ENCODE data around the gene CST7. TPM values are rescaled to one million over a fixed set of nuclear protein-coding genes. Genes with fewer than 3 reads are reported as not detected.

Gene CST7
- total RNA-seq, 1 experiment from 2014 or later = not detected

DNA sequence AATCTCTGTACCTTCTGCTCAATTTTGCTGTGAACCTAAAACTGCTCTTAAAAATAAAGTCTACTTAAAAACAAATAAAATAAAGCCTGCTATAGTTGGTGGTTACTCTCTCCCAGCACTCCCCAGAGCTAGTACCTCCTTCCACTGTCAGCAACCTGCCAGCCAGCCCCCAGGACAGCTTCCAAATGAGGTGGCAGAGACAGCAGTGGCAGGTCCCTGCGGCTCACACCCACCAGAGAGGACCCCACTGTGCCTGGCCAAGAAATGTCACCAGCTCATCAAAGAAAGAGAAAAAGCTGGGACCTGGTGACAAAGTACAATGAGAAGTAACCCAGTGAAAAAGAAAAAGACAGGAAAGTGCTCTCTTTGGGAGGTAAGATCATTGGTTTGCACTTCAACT is 28.3 kb downstream of the CST7 start:
- H3K4me3 ChIP-seq (ENCODE audit: insufficient read depth, low read depth, low read length) = no peak overlapping the region
- DNase-seq = no peak
- H3K27me3 ChIP-seq (ENCODE audit: control insufficient read depth, insufficient read depth, low read length) = no peaks in the 10 kb centered on the region
- H3K36me3 ChIP-seq (replicated peaks; ENCODE audit: control insufficient read depth, insufficient read depth, low read length) = peaks cover 7% of the 10 kb centered on the region

DNA sequence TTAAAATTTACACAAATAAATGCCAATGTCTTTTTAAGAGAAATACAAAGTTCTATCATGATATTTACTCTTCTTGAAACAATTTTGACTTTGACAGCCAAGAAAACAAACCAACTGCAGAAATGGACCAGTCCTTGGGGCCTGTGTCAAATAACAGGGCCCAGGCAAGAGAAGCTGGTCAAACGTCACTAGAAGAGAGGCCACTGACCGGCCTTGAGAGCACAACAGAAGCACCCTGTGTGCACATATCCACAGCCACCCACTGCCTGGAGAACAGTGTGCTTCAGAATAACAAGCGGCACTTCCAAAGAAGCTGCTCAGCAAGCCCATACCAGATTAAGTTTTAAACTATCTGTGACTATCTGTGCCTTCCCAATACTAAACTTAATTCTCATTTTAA is 28.7 kb downstream of the CST7 start:
- Histone ChIP-seq H3K36me3 (replicated peaks; ENCODE audit: control insufficient read depth, insufficient read depth, low read length) (peaks cover 4% of the 10 kb centered on the region), H3K27me3 (ENCODE audit: control insufficient read depth, insufficient read depth, low read length) (no peaks in the 10 kb centered on the region), H3K4me3 (ENCODE audit: insufficient read depth, low read depth, low read length) (no peak overlapping the region)
- DNase-seq = no peak

DNA sequence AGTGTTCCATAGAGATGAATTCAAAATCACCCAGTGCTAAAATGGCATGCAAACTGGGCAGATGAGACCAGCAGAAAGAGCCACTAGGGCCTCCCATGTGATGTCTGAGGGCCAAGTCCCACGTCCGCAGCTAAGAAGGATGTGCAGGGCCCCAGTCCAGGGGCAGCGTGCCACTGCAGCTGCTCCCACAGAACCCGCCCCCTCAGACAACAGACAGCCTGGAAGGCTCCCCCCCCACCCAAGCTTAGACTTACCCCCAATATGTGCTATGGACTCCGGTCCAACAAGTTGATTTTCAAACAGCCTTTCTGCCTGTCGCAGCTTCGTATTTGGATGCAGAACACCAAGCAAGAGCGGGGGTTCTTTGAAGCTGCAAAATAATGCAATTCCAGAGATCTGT is 29.4 kb downstream of the CST7 start:
- no peak overlapping the region for H3K4me3 ChIP-seq (ENCODE audit: insufficient read depth, low read depth, low read length)
- peaks cover 4% of the 10 kb centered on the region for H3K36me3 ChIP-seq (replicated peaks; ENCODE audit: control insufficient read depth, insufficient read depth, low read length)
- no peak for DNase-seq
- H3K27me3 ChIP-seq (ENCODE audit: control insufficient read depth, insufficient read depth, low read length) = no peaks in the 10 kb centered on the region

DNA sequence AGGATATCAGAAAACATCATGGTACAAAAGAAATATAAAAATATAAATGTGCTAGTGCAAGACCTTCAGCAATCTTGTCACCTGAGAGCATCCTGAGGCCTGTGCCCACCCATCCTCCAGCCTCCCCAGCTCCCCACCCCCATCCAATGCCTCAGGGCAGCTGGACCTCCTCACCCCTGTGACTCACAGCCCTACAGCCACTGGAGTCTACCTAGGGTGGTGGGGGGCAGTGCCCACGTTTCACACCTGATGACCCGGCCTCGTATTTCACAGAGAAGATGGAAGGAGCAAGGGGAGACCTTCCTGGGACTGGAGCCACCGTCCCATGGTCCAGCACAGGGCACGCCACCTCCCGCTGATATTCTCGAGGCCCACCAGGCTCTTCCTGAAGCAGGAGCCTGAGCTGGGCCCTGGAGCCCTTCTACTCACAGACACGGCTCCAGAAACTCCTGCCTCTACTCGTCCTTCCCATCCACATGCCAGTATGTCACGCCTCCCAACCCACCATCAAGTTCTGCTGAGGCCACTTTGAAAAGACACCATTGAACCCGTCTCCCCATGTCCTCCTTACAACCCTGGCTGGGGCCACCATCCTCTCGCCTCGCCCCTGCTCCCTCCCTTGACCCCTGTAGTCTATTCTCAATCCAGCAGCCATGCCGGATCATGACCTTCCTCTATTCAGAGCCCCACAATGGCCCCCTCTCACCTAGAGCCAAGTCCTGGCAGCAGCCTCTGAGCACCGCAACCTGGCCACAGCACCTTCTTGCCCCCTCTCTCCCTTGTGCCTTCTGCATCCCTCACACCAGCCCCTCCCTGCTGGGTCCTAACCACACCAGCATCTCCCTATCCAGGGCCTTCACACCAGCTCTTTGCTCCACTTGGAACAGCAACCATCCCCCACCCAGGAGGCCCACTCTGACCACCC is 30.2 kb downstream of the CST7 start:
- Histone ChIP-seq H3K36me3 (replicated peaks; ENCODE audit: control insufficient read depth, insufficient read depth, low read length) (peaks cover 4% of the 10 kb centered on the region), H3K4me3 (ENCODE audit: insufficient read depth, low read depth, low read length) (no peak overlapping the region), H3K27me3 (ENCODE audit: control insufficient read depth, insufficient read depth, low read length) (no peaks in the 10 kb centered on the region)
- no peak for DNase-seq

DNA sequence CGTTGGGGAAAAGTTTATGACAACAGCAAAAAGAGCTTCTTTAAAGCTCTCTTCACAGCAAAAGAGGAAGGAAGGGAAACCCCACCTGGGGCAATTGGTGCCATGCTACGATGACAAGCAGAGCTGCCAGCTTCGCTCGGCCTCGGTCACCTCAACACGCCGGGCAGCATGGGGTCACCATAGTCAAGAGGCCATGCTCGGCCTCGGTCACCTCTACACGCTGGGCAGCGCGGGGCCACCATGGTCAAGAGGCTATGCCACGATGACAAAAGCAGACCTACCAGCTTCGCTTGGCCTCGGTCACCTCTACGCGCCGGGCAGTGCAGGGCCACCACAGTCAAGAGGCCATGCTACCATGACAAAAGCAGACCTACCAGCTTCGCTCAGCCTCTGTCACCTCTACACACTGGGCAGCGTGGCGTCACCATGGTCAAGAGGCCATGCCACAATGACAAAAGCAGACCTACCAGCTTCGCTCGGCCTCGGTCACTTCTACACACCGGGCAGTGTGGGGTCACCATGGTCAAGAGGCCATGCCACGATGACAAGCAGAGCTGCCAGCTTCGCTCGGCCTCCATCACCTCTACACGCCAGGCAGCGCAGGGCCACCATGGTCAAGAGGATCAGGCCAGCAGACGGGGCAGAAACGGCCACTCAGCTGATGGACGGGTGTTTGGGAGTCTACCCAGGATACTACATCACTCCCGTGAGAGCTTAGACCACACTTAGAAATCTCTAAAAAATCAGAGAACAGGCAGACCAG is 31.4 kb downstream of the CST7 start:
- Histone ChIP-seq H3K4me3 (ENCODE audit: insufficient read depth, low read depth, low read length) (no peak overlapping the region), H3K36me3 (replicated peaks; ENCODE audit: control insufficient read depth, insufficient read depth, low read length) (peaks cover 4% of the 10 kb centered on the region), H3K27me3 (ENCODE audit: control insufficient read depth, insufficient read depth, low read length) (no peaks in the 10 kb centered on the region)
- no peak for DNase-seq

DNA sequence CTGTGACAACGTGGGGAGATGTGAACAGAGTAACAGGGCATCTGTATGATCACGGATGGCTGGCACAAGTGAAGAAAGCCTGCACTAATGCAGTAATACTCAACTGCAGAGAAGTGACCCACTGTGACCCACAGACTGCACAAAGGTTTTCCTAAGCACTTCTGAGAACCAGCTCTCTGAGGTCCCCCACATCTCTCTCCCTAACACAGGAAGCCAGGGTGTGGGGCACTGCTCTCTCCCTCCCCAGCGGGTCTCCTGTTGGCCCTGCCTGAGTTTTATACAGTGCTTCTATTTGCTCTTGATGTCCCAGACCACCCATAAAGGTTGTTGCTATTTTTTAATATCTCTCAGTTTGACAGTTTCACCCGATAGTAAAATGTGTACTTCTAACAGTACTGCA is 32.2 kb downstream of the CST7 start:
- no peak overlapping the region for H3K4me3 ChIP-seq (ENCODE audit: insufficient read depth, low read depth, low read length)
- H3K27me3 ChIP-seq (ENCODE audit: control insufficient read depth, insufficient read depth, low read length) = no peaks in the 10 kb centered on the region
- no peak for DNase-seq
- peaks cover 4% of the 10 kb centered on the region for H3K36me3 ChIP-seq (replicated peaks; ENCODE audit: control insufficient read depth, insufficient read depth, low read length)

DNA sequence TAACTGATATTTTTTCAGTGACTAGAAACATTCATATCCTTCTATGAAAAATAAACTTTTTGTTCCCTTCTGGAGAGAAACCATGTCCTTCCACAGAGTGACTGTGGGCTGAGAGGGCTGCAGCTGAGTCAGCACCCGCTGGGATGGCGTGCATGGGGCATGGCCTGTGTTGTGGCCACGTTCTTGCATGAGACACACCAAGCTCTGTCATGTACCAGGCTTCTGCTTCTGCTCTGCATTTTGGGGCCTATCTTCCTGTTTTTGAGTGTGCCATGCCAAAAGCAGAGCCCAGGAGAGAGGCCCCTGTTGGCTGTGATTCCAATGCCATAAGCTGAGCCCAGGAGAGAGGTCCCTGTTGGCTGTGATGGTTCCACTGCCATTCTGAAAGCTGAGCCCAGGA is 32.7 kb downstream of the CST7 start:
- Histone ChIP-seq H3K4me3 (ENCODE audit: insufficient read depth, low read depth, low read length) (no peak overlapping the region), H3K36me3 (replicated peaks; ENCODE audit: control insufficient read depth, insufficient read depth, low read length) (peaks cover 4% of the 10 kb centered on the region), H3K27me3 (ENCODE audit: control insufficient read depth, insufficient read depth, low read length) (no peaks in the 10 kb centered on the region)
- no peak for DNase-seq

DNA sequence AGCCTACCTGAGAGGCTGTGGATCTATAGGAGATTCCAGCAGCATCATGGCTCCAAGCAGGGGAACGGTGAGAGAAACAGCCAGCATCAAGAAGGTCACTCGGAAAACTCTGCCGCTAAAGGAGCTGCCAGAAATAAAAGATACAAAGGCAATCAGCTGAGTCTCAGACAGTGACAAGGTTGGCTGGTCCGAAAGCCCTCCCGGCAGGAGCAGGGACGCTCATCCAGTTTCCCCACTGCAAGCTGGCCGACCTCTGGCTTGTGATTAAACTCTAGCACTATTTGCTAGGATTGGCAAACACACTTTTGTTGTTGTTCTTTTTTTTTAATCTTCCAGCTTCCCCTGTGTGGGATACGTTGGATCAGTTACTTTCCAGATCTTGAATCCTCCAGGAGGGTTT is 34.8 kb downstream of the CST7 start:
- no peak for DNase-seq
- H3K36me3 ChIP-seq (replicated peaks; ENCODE audit: control insufficient read depth, insufficient read depth, low read length) = peaks cover 2% of the 10 kb centered on the region
- no peak overlapping the region for H3K4me3 ChIP-seq (ENCODE audit: insufficient read depth, low read depth, low read length)
- no peaks in the 10 kb centered on the region for H3K27me3 ChIP-seq (ENCODE audit: control insufficient read depth, insufficient read depth, low read length)

DNA sequence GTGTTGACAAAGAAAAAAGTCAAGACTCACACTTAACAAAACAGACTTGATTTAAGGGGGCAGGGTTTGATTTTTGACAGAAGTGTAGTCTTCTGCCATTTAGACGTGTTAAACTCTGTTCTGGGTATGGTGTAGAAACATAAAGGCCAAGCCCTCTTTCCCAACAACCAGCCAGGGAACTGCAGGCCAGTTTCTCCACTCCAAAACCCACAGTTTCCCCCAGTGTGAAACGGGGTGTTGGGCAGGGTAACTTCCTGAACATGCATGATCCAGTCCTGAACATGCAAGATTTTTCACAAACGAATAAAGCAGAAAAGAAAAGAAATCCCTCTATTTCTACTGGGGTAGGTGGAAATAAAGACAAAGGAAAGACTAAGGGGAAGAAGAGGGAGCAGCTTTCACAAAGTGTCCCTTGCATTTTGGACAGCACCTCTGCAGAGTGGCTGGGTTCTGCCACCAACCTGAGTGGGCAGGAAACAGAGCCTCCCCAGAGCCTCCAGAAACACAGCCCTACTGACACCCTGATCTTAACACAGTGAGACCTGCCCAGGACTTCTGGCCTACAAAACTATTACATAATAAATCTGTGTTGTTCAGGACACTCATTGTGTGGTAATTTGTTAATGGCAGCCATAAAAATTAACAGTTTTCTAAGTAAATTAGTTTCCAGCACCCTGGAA is 36.0 kb downstream of the CST7 start:
- Histone ChIP-seq H3K27me3 (ENCODE audit: control insufficient read depth, insufficient read depth, low read length) (no peaks in the 10 kb centered on the region), H3K4me3 (ENCODE audit: insufficient read depth, low read depth, low read length) (no peak overlapping the region), H3K36me3 (replicated peaks; ENCODE audit: control insufficient read depth, insufficient read depth, low read length) (peaks cover 2% of the 10 kb centered on the region)
- DNase-seq = no peak

DNA sequence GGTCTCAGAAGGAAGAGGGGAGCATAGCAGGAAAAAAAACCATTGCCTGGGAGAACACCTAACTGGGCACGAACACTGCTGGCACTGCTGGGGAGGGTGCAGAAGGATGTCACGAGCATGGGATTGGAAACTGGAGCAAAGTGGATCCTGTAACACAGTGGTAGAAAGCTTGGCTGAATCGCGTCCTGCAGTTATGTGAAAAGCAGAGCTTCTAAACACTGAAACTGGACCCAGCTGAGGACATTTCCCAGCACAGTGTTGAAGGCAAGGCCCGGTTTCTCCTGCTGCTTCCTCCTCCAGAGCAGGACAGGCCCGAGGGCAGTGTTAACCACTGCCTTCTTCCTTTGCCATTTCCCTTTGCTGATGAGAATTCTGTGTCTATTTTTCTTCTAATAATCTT is 36.7 kb downstream of the CST7 start:
- no peak overlapping the region for H3K4me3 ChIP-seq (ENCODE audit: insufficient read depth, low read depth, low read length)
- peaks cover 2% of the 10 kb centered on the region for H3K36me3 ChIP-seq (replicated peaks; ENCODE audit: control insufficient read depth, insufficient read depth, low read length)
- DNase-seq = no peak
- H3K27me3 ChIP-seq (ENCODE audit: control insufficient read depth, insufficient read depth, low read length) = no peaks in the 10 kb centered on the region

DNA sequence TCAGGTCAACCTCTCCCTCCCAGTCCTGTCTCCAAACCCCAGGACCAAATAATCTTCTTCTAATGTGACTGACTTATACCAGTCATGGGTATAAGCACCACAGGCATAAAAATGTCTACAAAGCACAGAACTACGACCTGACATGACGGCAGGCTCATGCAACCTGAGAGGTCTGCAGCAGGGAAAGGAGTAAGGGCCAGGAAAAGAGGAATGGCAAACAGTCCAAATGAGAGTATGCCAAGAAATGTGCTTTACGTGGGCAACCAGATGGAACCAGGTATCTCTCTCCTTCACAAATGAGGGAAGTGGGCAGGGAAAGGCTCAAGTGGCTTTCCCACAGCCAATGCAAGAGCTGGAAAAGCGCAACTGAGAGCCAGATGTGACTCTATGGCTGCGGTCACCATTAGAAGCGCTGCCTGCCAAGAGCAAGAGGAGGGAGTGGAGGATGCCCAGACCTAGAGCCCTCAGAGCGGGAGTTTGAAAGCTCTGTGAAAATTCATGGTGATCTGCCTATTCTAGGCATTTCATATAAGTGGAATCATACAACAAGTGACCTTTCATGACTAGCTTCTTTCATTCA is 37.5 kb downstream of the CST7 start:
- no peaks in the 10 kb centered on the region for H3K27me3 ChIP-seq (ENCODE audit: control insufficient read depth, insufficient read depth, low read length)
- H3K36me3 ChIP-seq (replicated peaks; ENCODE audit: control insufficient read depth, insufficient read depth, low read length) = no peaks in the 10 kb centered on the region
- DNase-seq = no peak
- H3K4me3 ChIP-seq (ENCODE audit: insufficient read depth, low read depth, low read length) = no peak overlapping the region

DNA sequence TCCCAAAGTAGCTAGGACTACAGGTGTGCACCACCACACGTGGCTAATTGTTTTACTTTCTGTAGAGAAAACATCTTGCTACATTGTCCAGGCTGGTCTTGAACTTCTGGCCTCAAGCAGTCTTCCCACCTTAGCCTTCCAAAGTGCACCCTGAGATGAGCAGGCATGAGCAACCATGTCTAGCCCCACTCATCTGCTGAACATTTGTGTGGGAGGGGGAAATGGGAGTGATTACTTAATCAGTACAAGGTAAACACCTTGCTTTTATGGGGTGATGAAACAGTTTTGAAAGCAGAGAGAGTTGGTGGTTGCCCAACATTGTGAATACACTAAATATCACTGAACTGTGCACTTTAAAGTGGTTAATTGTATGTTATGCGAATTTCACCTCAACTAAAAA is 38.2 kb downstream of the CST7 start:
- no peak for DNase-seq
- Histone ChIP-seq H3K27me3 (ENCODE audit: control insufficient read depth, insufficient read depth, low read length) (no peaks in the 10 kb centered on the region; the same call in 1 of the 2 replicates), H3K4me3 (ENCODE audit: insufficient read depth, low read depth, low read length) (no peak overlapping the region), H3K36me3 (replicated peaks; ENCODE audit: control insufficient read depth, insufficient read depth, low read length) (no peaks in the 10 kb centered on the region)

DNA sequence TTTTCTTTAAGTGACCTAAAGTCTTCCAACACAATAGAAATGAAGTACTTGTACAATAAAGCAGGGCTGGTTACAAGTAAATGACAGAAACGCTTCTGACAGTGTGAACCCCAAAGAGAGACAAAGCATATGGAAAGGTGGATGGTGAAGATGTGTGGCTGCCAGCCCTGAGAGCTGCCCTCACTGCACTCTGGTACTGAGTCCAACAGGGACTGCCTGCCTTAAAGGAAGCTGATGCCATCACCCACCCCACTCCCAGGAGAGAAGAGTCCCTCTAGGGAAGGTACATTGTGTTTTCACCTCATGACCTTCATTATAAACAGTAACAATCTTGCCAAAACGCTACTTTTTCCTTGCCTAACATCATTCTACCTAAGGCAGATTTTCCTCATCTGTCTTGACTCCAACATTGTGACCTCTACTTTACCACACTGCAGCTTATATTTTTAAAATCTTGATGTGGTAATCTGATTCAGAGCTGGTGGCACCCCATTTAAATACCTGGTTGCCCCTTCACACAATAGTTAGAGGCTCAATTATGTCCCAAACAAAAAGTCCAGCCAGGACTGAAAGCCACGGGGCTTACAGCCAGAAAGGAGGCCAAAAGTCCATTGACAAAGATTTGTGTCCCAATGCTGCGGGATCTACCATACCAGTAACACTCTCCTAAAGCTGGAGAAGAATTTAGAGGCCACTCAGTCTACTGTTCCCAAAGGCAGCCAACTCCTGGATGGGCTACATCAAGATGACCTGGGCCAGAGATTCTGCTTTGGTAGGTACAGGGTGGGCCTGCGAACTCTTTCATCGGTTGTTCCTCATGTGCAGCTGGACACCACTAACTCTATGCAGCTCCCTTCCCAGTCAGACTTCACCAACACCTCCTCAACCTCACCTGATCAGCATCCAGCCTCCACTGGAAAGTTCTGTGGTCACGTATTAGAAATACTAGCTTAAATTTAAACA is 39.1 kb downstream of the CST7 start:
- Histone ChIP-seq H3K4me3 (ENCODE audit: insufficient read depth, low read depth, low read length) (no peak overlapping the region), H3K27me3 (ENCODE audit: control insufficient read depth, insufficient read depth, low read length) (no peaks in the 10 kb centered on the region; the same call in 1 of the 2 replicates), H3K36me3 (replicated peaks; ENCODE audit: control insufficient read depth, insufficient read depth, low read length) (no peaks in the 10 kb centered on the region)
- DNase-seq = no peak

Measured in H7 (cell line).